ENCODE data around the gene DENND1A. TPM values are rescaled to one million over a fixed set of nuclear protein-coding genes. Genes with fewer than 3 reads are reported as not detected.

The DENND1A gene
- total RNA-seq, 2 donors from 2014 or later, result 19.3 to 22.8 TPM

- peaks cover 6% of the 10 kb centered on the region for H3K4me1 Mint-ChIP-seq
- no peaks in the 10 kb centered on the region for H3K27me3 Mint-ChIP-seq
- ATAC-seq (replicated peaks), result no peak
- no peak overlapping the region for H3K4me3 Mint-ChIP-seq
- peaks cover 2% of the 10 kb centered on the region for H3K36me3 Mint-ChIP-seq (ENCODE audit: low read depth)
- H3K9me3 Mint-ChIP-seq, result peaks cover 2% of the 10 kb centered on the region
- H3K27ac Mint-ChIP-seq, result no peak overlapping the region
Measured at GRCh38 chr9:123540457-123540856, 389.5 kb downstream of the DENND1A start.

GRCh38 chr9:123537809-123538208, 392.1 kb downstream of the DENND1A start:
- H3K9me3 Mint-ChIP-seq, result peaks cover 3% of the 10 kb centered on the region
- peaks cover 6% of the 10 kb centered on the region for H3K4me1 Mint-ChIP-seq
- peaks cover 13% of the 10 kb centered on the region for H3K36me3 Mint-ChIP-seq (ENCODE audit: low read depth)
- H3K27ac Mint-ChIP-seq, result no peak overlapping the region
- H3K27me3 Mint-ChIP-seq, result no peaks in the 10 kb centered on the region
- no peak overlapping the region for H3K4me3 Mint-ChIP-seq
- no peak for ATAC-seq (replicated peaks)

DNA sequence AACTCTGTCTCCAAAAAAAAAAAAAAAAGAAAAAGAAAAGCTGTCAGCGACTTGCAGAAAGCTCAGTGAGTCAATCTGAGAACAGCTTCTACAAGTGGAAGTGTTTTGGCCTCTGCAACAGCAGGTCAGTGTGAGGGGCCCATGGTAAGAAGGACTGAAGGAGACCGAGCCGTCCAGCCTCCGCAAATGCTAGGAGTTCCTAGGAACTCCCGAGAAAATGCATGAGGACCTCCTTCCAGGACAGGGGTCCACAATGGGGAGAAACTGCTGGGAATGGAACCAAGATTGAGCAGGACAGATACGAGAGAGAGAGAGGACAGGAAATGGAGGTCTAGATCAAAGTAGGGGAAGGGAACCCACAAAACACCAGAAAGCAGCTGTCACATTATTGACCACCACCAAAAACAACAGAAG, 393.5 kb downstream of the DENND1A start:
- H3K27ac Mint-ChIP-seq, result no peak overlapping the region

GRCh38 chr9:123534336-123534735, 395.6 kb downstream of the DENND1A start:
- Mint-ChIP-seq H3K4me1 (peaks cover 6% of the 10 kb centered on the region), H3K27ac (no peak overlapping the region), H3K4me3 (no peak overlapping the region), H3K9me3 (peaks cover 9% of the 10 kb centered on the region), H3K27me3 (no peaks in the 10 kb centered on the region), H3K36me3 (ENCODE audit: low read depth) (peaks cover 20% of the 10 kb centered on the region)
- ATAC-seq (replicated peaks), result no peak

More for the DNA sequence above, 393.5 kb downstream of the DENND1A start:
- Mint-ChIP-seq H3K9me3 (peaks cover 3% of the 10 kb centered on the region), H3K27me3 (no peaks in the 10 kb centered on the region), H3K36me3 (ENCODE audit: low read depth) (peaks cover 13% of the 10 kb centered on the region), H3K4me3 (no peak overlapping the region), H3K4me1 (peaks cover 6% of the 10 kb centered on the region)
- ATAC-seq (replicated peaks), result no peak

- H3K4me1 Mint-ChIP-seq, result no peaks in the 10 kb centered on the region
- no peak overlapping the region for H3K4me3 Mint-ChIP-seq
- no peak for ATAC-seq (replicated peaks)
- peaks cover 5% of the 10 kb centered on the region for H3K9me3 Mint-ChIP-seq
- no peak overlapping the region for H3K27ac Mint-ChIP-seq
- no peaks in the 10 kb centered on the region for H3K27me3 Mint-ChIP-seq
- peaks cover 16% of the 10 kb centered on the region for H3K36me3 Mint-ChIP-seq (ENCODE audit: low read depth)
Measured at GRCh38 chr9:123530244-123530643, 399.7 kb downstream of the DENND1A start.

DNA sequence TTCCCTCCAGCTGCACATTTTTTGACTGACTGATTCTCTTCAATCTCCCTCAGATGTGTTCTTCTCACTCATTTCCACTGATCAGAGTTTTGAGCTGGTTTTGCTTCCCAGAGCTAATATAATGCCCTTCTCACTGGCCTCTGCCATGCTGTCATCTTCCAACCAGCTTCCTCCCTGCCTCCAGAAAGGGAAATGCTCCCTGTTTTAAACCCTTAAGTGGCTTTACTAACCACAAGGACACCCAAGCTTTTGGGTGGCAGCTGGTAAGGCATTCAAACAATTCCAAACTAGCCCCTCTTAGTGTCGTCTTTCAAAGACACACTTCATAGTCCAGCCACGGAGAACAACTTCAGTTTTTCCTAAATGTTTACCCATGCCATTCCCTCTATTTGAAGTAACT, 401.4 kb downstream of the DENND1A start:
- no peak for ATAC-seq (replicated peaks)
- Mint-ChIP-seq H3K4me3 (no peak overlapping the region), H3K36me3 (ENCODE audit: low read depth) (peaks cover 8% of the 10 kb centered on the region), H3K4me1 (no peaks in the 10 kb centered on the region), H3K27ac (no peak overlapping the region), H3K27me3 (no peaks in the 10 kb centered on the region), H3K9me3 (peaks cover 5% of the 10 kb centered on the region)

DNA sequence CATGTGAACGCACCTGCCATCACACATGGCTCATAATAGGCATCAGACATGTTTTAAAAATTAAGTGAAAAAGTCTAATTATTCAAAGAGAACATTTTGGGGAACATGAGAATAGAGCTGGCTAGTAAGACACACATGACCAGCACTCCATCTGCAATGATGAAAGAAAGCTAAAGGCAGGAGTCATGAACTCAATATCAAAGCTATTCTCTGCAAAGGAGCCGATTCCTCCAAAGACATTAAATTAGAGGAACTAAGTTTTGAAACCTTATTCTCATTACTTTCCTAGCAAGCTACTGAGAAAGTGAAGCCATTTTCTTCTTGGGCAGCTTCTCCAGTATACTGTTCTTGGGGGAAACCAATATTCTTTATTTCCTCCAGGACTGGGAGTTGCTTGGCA, 401.9 kb downstream of the DENND1A start:
- peaks cover 5% of the 10 kb centered on the region for H3K9me3 Mint-ChIP-seq

DNA sequence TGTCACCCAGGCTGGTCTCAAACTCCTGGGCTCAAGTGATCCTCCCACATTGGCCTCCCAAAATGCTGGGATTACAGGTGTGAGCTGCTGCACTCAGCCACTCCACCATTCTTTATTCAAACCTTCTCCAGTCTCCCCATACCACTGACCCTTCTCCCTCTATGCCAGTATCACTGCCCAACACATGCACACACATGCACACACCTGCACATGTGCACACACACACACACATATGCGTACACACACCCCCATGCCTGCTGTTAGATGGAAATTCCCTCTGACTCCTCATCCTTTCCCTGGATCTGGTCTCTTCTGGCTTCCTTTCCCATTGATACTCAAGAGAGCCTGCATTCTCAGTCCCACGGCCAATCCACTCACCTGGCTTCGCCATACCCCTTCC, 404.0 kb downstream of the DENND1A start:
- Mint-ChIP-seq H3K4me3 (no peak overlapping the region), H3K36me3 (ENCODE audit: low read depth) (peaks cover 8% of the 10 kb centered on the region), H3K9me3 (peaks cover 5% of the 10 kb centered on the region), H3K27me3 (no peaks in the 10 kb centered on the region), H3K4me1 (no peaks in the 10 kb centered on the region), H3K27ac (no peak overlapping the region)
- no peak for ATAC-seq (replicated peaks)

More for the DNA sequence above, 401.9 kb downstream of the DENND1A start:
- no peaks in the 10 kb centered on the region for H3K4me1 Mint-ChIP-seq
- no peak overlapping the region for H3K4me3 Mint-ChIP-seq
- peaks cover 8% of the 10 kb centered on the region for H3K36me3 Mint-ChIP-seq (ENCODE audit: low read depth)
- ATAC-seq (replicated peaks), result no peak
- no peak overlapping the region for H3K27ac Mint-ChIP-seq
- no peaks in the 10 kb centered on the region for H3K27me3 Mint-ChIP-seq

DNA sequence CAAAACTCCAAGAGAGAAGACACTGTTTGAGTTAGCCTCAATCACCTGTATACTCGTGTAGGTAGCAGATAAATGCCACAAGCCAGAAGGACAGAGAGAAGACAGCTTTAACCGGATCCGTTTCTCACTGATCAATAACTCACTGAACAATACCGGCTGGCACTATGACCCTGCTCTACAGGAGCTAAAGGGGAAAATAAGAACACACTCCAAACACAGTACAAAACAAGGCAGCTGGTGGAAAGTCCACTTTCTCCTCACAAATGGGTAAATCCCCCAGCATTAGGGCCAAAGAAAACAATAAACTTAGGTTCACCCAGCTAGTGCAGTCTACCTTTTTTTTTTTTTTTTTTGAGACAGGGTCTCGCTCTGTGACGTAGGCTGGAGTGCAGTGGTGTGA, 404.5 kb downstream of the DENND1A start:
- Mint-ChIP-seq H3K36me3 (ENCODE audit: low read depth) (peaks cover 8% of the 10 kb centered on the region), H3K27me3 (no peaks in the 10 kb centered on the region), H3K9me3 (peaks cover 5% of the 10 kb centered on the region), H3K4me1 (no peaks in the 10 kb centered on the region), H3K4me3 (no peak overlapping the region), H3K27ac (no peak overlapping the region)
- no peak for ATAC-seq (replicated peaks)

DNA sequence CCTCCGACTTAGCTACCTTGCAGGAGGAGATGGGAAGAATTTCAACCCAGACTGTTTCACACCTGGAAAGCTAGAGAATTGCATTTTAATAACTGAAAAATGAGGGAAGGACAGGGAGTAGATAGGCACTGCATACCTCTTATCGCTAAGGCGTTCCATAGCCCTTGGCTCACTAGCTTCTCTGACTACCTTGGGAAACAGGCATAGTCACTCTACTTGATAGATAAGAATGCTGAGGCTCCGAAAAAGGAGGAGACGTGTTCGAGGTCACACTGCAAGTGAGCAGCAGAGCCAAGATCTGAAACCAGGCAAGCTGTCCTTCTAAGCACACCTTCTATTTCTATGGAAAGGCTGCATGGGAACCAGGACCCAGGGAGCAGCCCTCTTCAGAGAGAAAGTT, 405.1 kb downstream of the DENND1A start:
- peaks cover 4% of the 10 kb centered on the region for H3K36me3 Mint-ChIP-seq (ENCODE audit: low read depth)
- no peak for ATAC-seq (replicated peaks)
- peaks cover 2% of the 10 kb centered on the region for H3K9me3 Mint-ChIP-seq
- H3K4me3 Mint-ChIP-seq, result no peak overlapping the region
- no peaks in the 10 kb centered on the region for H3K27me3 Mint-ChIP-seq
- no peaks in the 10 kb centered on the region for H3K4me1 Mint-ChIP-seq
- H3K27ac Mint-ChIP-seq, result no peak overlapping the region

DNA sequence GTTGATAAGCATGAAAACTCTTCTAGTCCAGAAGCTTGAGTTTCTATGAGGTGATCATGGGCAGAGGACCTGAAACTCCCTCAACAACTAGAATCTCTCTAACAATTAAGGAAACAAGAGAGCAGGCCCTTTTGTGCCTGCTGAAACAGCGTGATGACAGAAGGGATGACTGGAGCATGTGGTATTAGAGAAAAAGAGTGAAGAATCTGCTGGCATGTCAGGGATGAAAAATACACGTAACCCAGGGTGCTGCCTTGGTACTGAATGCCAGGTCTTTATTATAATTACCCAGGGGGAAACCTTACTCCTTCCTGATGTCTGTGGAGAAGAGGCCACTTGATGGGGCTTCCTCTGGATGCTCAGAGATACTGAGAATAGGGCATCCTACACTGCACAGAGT, 406.1 kb downstream of the DENND1A start:
- H3K4me1 Mint-ChIP-seq, result no peaks in the 10 kb centered on the region
- H3K4me3 Mint-ChIP-seq, result no peak overlapping the region
- no peaks in the 10 kb centered on the region for H3K36me3 Mint-ChIP-seq (ENCODE audit: low read depth)
- H3K27me3 Mint-ChIP-seq, result no peaks in the 10 kb centered on the region
- no peak overlapping the region for H3K27ac Mint-ChIP-seq
- no peak for ATAC-seq (replicated peaks)
- H3K9me3 Mint-ChIP-seq, result no peaks in the 10 kb centered on the region

GRCh38 chr9:123523001-123523400, 406.9 kb downstream of the DENND1A start:
- no peak for ATAC-seq (replicated peaks)
- no peak overlapping the region for H3K27ac Mint-ChIP-seq
- no peaks in the 10 kb centered on the region for H3K36me3 Mint-ChIP-seq (ENCODE audit: low read depth)
- H3K4me3 Mint-ChIP-seq, result no peak overlapping the region
- no peaks in the 10 kb centered on the region for H3K4me1 Mint-ChIP-seq
- no peaks in the 10 kb centered on the region for H3K27me3 Mint-ChIP-seq
- no peaks in the 10 kb centered on the region for H3K9me3 Mint-ChIP-seq

GRCh38 chr9:123522251-123522650, 407.7 kb downstream of the DENND1A start:
- no peak overlapping the region for H3K27ac Mint-ChIP-seq
- H3K4me1 Mint-ChIP-seq, result no peaks in the 10 kb centered on the region
- no peaks in the 10 kb centered on the region for H3K36me3 Mint-ChIP-seq (ENCODE audit: low read depth)
- no peak for ATAC-seq (replicated peaks)
- H3K9me3 Mint-ChIP-seq, result no peaks in the 10 kb centered on the region
- no peak overlapping the region for H3K4me3 Mint-ChIP-seq
- no peaks in the 10 kb centered on the region for H3K27me3 Mint-ChIP-seq

- Mint-ChIP-seq H3K4me3 (no peak overlapping the region), H3K9me3 (no peaks in the 10 kb centered on the region), H3K4me1 (no peaks in the 10 kb centered on the region), H3K27ac (no peak overlapping the region), H3K27me3 (no peaks in the 10 kb centered on the region), H3K36me3 (ENCODE audit: low read depth) (no peaks in the 10 kb centered on the region)
- no peak for ATAC-seq (replicated peaks)
Measured at GRCh38 chr9:123518338-123518737, 411.6 kb downstream of the DENND1A start.

DNA sequence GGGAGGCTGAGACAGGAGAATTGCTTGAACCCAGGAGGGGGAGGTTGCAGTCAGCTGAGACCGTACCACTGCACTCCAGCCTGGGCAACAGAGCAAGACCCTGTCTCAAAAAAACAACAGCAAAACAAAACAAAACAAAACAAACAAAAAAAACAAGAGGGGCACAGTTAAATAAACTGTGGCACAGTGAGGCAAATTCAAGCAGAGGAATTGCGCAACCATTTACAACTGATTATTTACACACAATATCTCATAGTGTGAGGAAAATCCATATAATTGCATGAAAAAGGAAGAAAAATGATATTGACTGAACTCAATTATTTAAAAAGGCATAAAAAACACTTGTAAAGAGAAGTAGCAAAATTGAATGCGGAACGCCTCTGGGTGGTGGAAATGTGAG, 412.4 kb downstream of the DENND1A start:
- Mint-ChIP-seq H3K4me1 (no peaks in the 10 kb centered on the region), H3K36me3 (ENCODE audit: low read depth) (no peaks in the 10 kb centered on the region), H3K4me3 (no peak overlapping the region), H3K27ac (no peak overlapping the region), H3K9me3 (no peaks in the 10 kb centered on the region), H3K27me3 (no peaks in the 10 kb centered on the region)
- ATAC-seq (replicated peaks), result no peak

DNA sequence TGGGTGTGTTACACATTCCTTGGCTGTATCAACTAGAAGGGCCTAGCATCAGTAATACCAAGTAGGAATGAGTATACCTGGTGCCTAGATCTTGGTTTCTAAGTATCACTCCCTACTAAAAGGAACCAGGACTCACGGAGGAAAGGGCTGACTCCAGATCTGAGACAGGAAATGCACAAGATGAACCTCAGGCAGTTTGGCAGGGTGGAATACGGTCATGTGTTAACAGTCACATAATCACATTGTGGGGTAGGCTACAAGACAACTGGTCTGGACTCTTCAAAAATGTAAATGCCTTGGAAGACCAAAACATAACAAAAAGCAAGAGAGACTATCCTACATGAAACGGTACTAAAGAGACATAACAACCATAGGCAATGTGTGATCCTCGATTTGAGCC, 415.2 kb downstream of the DENND1A start:
- H3K9me3 Mint-ChIP-seq, result no peaks in the 10 kb centered on the region
- ATAC-seq (replicated peaks), result no peak
- peaks cover 4% of the 10 kb centered on the region for H3K36me3 Mint-ChIP-seq (ENCODE audit: low read depth)

More for the DNA sequence above, 415.2 kb downstream of the DENND1A start:
- H3K4me1 Mint-ChIP-seq, result peaks cover 4% of the 10 kb centered on the region
- H3K4me3 Mint-ChIP-seq, result no peak overlapping the region
- no peak overlapping the region for H3K27ac Mint-ChIP-seq
- no peaks in the 10 kb centered on the region for H3K27me3 Mint-ChIP-seq

Data from activated T-helper 17 cell treated with anti-CD3 and anti-CD28 coated beads, Interleukin-2, amount 50 U/mL, for 72 hours (primary cell).